ENCODE results near the gene CERS1.

The CERS1 gene

DNA sequence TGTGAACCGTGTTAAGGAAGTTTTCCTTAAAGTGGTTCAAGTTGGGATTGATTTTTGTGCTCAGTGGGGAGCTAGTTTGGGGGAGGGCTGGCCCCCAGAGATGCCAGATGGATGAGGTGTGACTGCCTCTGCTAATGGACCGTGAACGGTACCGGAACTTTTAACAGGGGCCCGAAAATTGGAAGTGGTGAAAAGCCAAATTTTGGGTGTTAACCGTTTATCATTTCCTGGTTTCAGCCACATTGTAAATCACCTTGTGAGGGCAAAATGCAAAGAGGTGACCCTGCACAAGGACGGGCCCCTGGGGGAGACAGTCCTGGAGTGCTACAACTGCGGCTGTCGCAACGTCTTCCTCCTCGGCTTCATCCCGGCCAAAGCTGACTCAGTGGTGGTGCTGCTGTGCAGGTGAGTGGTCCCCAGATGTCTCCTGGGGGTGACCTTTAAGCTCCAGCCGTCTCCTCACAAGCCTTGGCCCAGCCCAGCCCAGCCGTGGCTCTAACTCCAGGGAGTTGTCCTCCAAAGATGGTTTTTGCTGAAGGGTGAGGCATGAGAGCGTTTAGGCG, 46.0 kb downstream of the CERS1 start:
- DNase-seq (ENCODE audit: extremely low read depth, insufficient read length), result peak; percentile 47
- TF ChIP-seq, protein P1, sequence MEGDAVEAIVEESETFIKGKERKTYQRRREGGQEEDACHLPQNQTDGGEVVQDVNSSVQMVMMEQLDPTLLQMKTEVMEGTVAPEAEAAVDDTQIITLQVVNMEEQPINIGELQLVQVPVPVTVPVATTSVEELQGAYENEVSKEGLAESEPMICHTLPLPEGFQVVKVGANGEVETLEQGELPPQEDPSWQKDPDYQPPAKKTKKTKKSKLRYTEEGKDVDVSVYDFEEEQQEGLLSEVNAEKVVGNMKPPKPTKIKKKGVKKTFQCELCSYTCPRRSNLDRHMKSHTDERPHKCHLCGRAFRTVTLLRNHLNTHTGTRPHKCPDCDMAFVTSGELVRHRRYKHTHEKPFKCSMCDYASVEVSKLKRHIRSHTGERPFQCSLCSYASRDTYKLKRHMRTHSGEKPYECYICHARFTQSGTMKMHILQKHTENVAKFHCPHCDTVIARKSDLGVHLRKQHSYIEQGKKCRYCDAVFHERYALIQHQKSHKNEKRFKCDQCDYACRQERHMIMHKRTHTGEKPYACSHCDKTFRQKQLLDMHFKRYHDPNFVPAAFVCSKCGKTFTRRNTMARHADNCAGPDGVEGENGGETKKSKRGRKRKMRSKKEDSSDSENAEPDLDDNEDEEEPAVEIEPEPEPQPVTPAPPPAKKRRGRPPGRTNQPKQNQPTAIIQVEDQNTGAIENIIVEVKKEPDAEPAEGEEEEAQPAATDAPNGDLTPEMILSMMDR (IDR thresholded peaks at IDR 0.05; ENCODE audit: insufficient read depth, low read length, poor library complexity, severe bottlenecking), result no peak
- peaks cover 56% of the 10 kb centered on the region for H3K36me3 ChIP-seq (ENCODE audit: control insufficient read depth, insufficient read depth, low read length)
- H3K27me3 ChIP-seq (replicated peaks; ENCODE audit: control insufficient read depth, insufficient read depth, low read length), result no peaks in the 10 kb centered on the region
- H3K4me3 ChIP-seq (replicated peaks; ENCODE audit: low read depth, low read length), result peak overlapping the region; percentile 10; the same call in 1 of the 2 replicates

DNA sequence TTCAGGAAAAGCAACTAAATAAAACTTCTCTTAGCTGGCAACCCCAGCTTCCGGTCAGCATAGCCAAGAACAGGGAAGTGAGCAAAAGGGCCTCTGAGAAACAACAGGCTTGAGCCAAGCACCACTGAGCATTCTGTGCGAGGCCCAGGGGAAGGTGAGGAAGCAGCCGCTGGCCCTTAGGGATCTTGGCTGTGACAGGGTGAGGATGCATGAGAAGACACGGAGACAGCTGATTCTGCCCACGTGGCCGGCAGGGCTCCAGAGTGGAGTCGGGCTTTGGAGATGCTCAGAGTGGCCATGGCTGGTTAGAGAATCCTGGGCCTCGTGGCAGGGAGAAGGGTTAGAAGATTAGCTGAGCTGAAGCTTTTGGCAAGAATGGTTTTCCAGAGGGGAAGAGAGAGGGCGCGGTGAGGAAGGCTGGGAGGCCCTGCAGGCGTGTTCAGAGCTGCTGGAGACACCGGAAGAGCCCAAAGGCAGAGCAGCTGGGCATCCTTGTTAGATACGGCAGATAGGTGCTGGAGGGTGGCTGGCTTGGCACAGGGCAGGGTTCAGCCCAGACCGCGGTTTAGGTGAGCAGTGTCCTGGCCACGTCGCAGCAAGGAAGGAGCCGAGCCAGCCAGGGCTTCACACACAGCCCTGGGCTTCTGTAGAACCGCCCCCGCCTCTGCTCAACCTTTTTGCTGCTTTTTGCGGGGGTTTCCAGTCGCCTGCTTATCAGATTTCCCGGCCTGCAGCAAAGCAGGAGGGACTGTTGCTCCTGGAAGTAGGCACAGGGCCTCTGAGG, 46.9 kb downstream of the CERS1 start:
- TF ChIP-seq, protein P1 (IDR thresholded peaks at IDR 0.05; ENCODE audit: insufficient read depth, low read length, poor library complexity, severe bottlenecking), result no peak
- H3K36me3 ChIP-seq (ENCODE audit: control insufficient read depth, insufficient read depth, low read length), result peaks cover 49% of the 10 kb centered on the region
- H3K27me3 ChIP-seq (replicated peaks; ENCODE audit: control insufficient read depth, insufficient read depth, low read length), result no peaks in the 10 kb centered on the region
- no peak for DNase-seq (ENCODE audit: extremely low read depth, insufficient read length)
- H3K4me3 ChIP-seq (replicated peaks; ENCODE audit: low read depth, low read length), result no peak overlapping the region; the same call in 1 of the 2 replicates

DNA sequence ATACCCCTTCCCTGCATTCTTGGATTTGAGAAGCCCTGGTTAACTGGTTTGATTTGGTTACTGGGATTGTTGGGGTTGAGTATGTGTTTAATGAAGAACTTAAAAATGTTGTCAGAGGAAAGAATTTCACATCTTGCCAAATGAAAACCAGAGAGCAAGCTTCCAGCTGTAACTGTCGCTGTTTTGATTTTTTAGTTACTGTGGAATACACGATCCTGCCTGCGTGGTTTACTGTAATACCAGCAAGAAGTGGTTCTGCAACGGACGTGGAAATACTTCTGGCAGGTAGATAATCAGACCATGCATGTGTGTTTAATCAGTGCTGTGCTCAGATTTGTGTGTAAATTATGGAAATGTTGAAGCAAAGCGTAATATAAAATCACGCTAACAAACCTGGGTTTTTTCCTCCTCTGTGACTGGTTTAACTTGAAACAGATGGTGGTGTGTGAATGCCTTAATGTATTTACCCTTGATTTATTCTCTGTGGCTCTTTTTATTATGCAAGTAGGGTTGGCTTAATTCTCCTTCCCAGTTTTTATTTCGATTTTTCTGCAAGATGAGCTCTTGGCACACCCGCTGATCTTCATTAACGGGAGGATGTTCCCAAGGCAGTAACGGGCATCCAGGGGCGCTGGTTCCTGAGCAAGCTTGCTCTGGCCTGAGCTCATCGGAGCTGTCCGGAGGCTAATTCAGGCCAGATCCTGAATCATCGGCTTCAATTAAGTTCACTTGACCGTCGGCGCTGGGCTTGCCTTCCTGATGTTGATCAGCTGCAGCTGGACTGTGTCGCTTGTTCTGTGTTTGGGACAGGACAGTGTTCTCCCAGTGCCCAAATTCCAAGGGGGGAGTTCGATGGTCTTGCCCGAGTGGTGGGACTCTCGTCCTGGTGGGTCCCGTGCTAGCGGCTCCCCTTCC, 48.2 kb downstream of the CERS1 start:
- peaks cover 39% of the 10 kb centered on the region for H3K36me3 ChIP-seq (ENCODE audit: control insufficient read depth, insufficient read depth, low read length)
- no peak overlapping the region for H3K4me3 ChIP-seq (replicated peaks; ENCODE audit: low read depth, low read length)
- no peaks in the 10 kb centered on the region for H3K27me3 ChIP-seq (replicated peaks; ENCODE audit: control insufficient read depth, insufficient read depth, low read length)
- TF ChIP-seq, protein P1 (IDR thresholded peaks at IDR 0.05; ENCODE audit: insufficient read depth, low read length, poor library complexity, severe bottlenecking), result no peak
- DNase-seq (ENCODE audit: extremely low read depth, insufficient read length), result no peak

DNA sequence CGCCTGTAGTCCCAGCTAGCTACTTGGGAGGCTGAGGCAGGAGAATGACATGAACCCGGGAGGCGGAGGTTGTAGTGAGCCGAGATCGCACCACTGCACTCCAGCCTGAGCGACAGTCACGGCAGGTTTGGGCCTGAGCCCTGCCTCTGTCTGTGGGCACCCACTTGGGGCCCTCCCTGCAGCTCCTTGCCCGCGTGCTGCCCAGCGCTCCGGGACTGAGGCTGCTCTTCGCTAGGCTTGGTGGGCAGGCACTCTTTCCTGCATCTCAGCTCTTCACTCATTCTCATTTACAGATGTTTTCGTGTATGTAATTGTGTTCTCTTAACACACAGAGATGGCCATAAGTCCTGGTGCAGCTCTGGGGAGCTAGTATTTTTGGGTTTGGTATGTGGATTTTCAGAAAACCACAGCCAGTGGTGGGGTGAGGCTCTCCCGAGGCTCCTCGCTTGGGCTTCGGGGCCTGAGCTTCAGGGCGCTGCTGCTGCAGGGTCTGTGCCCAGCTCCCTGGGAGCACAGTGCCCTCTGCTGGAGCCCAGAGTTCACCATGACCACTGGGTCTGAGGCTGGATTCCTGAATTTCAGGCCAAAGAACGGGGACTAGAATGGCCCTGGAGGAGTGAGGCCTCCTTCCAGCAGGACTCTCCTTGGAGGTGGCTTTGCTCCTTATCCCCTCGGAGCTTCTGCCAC, 49.0 kb downstream of the CERS1 start:
- peaks cover 35% of the 10 kb centered on the region for H3K36me3 ChIP-seq (ENCODE audit: control insufficient read depth, insufficient read depth, low read length)
- TF ChIP-seq, protein P1 (IDR thresholded peaks at IDR 0.05; ENCODE audit: insufficient read depth, low read length, poor library complexity, severe bottlenecking), result peak; percentile 93
- no peak for DNase-seq (ENCODE audit: extremely low read depth, insufficient read length)
- no peaks in the 10 kb centered on the region for H3K27me3 ChIP-seq (replicated peaks; ENCODE audit: control insufficient read depth, insufficient read depth, low read length)
- no peak overlapping the region for H3K4me3 ChIP-seq (replicated peaks; ENCODE audit: low read depth, low read length)

DNA sequence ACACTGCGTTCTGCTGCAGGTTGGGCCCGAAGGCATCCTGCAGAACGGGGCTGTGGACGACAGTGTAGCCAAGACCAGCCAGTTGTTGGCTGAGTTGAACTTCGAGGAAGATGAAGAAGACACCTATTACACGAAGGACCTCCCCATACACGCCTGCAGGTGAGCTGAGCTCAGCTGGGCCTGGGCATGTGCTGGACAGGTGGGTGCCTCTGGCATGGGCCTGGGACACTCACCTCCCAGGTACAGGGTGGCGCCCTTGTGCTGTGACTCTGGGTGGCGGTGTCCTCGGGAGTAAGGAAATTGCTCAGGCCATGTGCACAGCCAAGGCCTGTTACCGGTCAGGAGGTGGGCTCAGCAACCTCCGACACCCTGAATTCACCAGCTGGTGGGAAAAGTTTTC, 50.0 kb downstream of the CERS1 start:
- TF ChIP-seq, protein P1 (IDR thresholded peaks at IDR 0.05; ENCODE audit: insufficient read depth, low read length, poor library complexity, severe bottlenecking), result no peak
- Histone ChIP-seq H3K4me3 (replicated peaks; ENCODE audit: low read depth, low read length) (no peak overlapping the region), H3K36me3 (ENCODE audit: control insufficient read depth, insufficient read depth, low read length) (peaks cover 27% of the 10 kb centered on the region), H3K27me3 (replicated peaks; ENCODE audit: control insufficient read depth, insufficient read depth, low read length) (no peaks in the 10 kb centered on the region)
- DNase-seq (ENCODE audit: extremely low read depth, insufficient read length), result no peak

All from GM06990 (cell line).